ENCODE measurements around the gene TMC6. TPM values are rescaled to one million over a fixed set of nuclear protein-coding genes. Genes with fewer than 3 reads are reported as not detected.
"Not testable (repeated sequence)": the region's sequence is repeated elsewhere in the genome, so short reads cannot be mapped to it uniquely, and the experiment has no call there.

The TMC6 gene
- total and polyA plus RNA-seq, 8 donors: 31.4 to 152 (median 42.8) TPM

- Histone ChIP-seq H3K9me3 (no peaks in the 10 kb centered on the region), H3K36me3 (peaks cover 0 to 10% of the 10 kb centered on the region in 2 donors), H3K4me3 (no peak overlapping the region), H3K27ac (peak overlapping the region; percentile 75 to 76), H3K27me3 (no peaks in the 10 kb centered on the region), H3K4me1 (peaks cover 33 to 91% of the 10 kb centered on the region in 2 donors)
- TF ChIP-seq CTCF (IDR thresholded peaks at IDR 0.05): no peak
- no peak for ATAC-seq
- no peak for DNase-seq
- intact Hi-C loops (cut with DNase I): no loop called here
Observed at GRCh38 chr17:78141437-78142118, 13.0 kb upstream of the TMC6 start.

GRCh38 chr17:78140169-78141051, 11.9 kb upstream of the TMC6 start:
- peak; percentile 85 for ATAC-seq
- DNase-seq: peak in 3 of 4 donors; percentile 81 to 99 (median 99)
- Histone ChIP-seq H3K4me1 (peaks cover 31 to 90% of the 10 kb centered on the region in 2 donors), H3K36me3 (peaks cover 0 to 17% of the 10 kb centered on the region in 2 donors), H3K4me3 (peak overlapping the region in 1 of 2 donors; percentile 11), H3K27me3 (no peaks in the 10 kb centered on the region), H3K27ac (peak overlapping the region; percentile 75 to 76), H3K9me3 (no peaks in the 10 kb centered on the region)
- peak in 1 of 2 donors; percentile 11 for TF ChIP-seq CTCF (IDR thresholded peaks at IDR 0.05)
- intact Hi-C loops (cut with DNase I): no loop called here

- H3K27me3 ChIP-seq; ATAC-seq; intact Hi-C loops (cut with DNase I); H3K9me3 ChIP-seq; DNase-seq: not testable (repeated sequence)
- peaks cover 25 to 85% of the 10 kb centered on the region in 2 donors for H3K4me1 ChIP-seq
- peak overlapping the region; percentile 44 to 75 for H3K27ac ChIP-seq
- H3K36me3 ChIP-seq: peaks cover 0 to 23% of the 10 kb centered on the region in 2 donors
- peak overlapping the region in 1 of 2 donors; percentile 11 for H3K4me3 ChIP-seq
Observed at GRCh38 chr17:78139861-78140168, 11.3 kb upstream of the TMC6 start.

- H3K4me3 ChIP-seq: no peak overlapping the region
- peaks cover 12 to 84% of the 10 kb centered on the region in 2 donors for H3K4me1 ChIP-seq
- no peaks in the 10 kb centered on the region for H3K9me3 ChIP-seq
- peaks cover 0 to 27% of the 10 kb centered on the region in 2 donors for H3K36me3 ChIP-seq
- H3K27me3 ChIP-seq: no peaks in the 10 kb centered on the region
- intact Hi-C loops (cut with DNase I): no loop called here
- peak overlapping the region in 1 of 2 donors; percentile 74 for H3K27ac ChIP-seq
- ATAC-seq (no peak), DNase-seq (no peak)
- TF ChIP-seq CTCF (IDR thresholded peaks at IDR 0.05): no peak
Observed at GRCh38 chr17:78138204-78139060, 9.9 kb upstream of the TMC6 start.

GRCh38 chr17:78137392-78138203, 9.0 kb upstream of the TMC6 start:
- intact Hi-C loops (cut with DNase I): no loop called here
- no peak overlapping the region for H3K4me3 ChIP-seq
- TF ChIP-seq CTCF (IDR thresholded peaks at IDR 0.05): peak in 1 of 2 donors; percentile 47
- H3K9me3 ChIP-seq: no peaks in the 10 kb centered on the region
- H3K27me3 ChIP-seq: no peaks in the 10 kb centered on the region
- ATAC-seq (no peak), DNase-seq (peak in 1 of 4 donors; percentile 85)
- H3K36me3 ChIP-seq: peaks cover 0 to 27% of the 10 kb centered on the region in 2 donors
- peak overlapping the region in 1 of 2 donors; percentile 74 for H3K27ac ChIP-seq
- peaks cover 12 to 85% of the 10 kb centered on the region in 2 donors for H3K4me1 ChIP-seq

Measured in left lung (tissue), 10 donors.